Stimulated activated CD8-positive, alpha-beta memory T cell treated with anti-CD3 and anti-CD28 coated beads, Interleukin-2, amount 100 ng/mL, for 48 hours (primary cell): Measurements from ENCODE around the gene NDST1.
A peak's percentile ranks its signal among the peaks of the same experiment; 100 is the strongest.

Experiments
- DNase-seq, 2 donors: peaks; one replicate each; pipeline ENCODE4 v3.0.0-alpha.2; 2020; ENCODE audit warnings: low read depth in 2 of 2

NDST1 gene

GRCh38 chr5:150544611-150545219, 36.8 kb downstream of the NDST1 start:
- peak; percentile 64 to 67 for DNase-seq

- no peak for DNase-seq
These were observed 37.3 kb downstream of the NDST1 start for GRCh38 chr5:150545246-150545645.

GRCh38 chr5:150548123-150548522, 40.2 kb downstream of the NDST1 start:
- no peak for DNase-seq

GRCh38 chr5:150549735-150550134, 41.8 kb downstream of the NDST1 start:
- no peak for DNase-seq

GRCh38 chr5:150550286-150550685, 42.4 kb downstream of the NDST1 start:
- no peak for DNase-seq

- DNase-seq, result no peak
These were observed 43.1 kb downstream of the NDST1 start for GRCh38 chr5:150551066-150551465.

- no peak for DNase-seq
These were observed 45.5 kb downstream of the NDST1 start for GRCh38 chr5:150553402-150553801.

- no peak for DNase-seq
These were observed 46.0 kb downstream of the NDST1 start for GRCh38 chr5:150553911-150554310.

GRCh38 chr5:150554857-150555256, 46.9 kb downstream of the NDST1 start:
- no peak for DNase-seq

- no peak for DNase-seq
These were observed 48.2 kb downstream of the NDST1 start for GRCh38 chr5:150556106-150556505.

GRCh38 chr5:150556859-150557508, 49.1 kb downstream of the NDST1 start:
- DNase-seq, result no peak

GRCh38 chr5:150557509-150557872, 49.6 kb downstream of the NDST1 start:
- no peak for DNase-seq

- no peak for DNase-seq
These were observed 50.2 kb downstream of the NDST1 start for GRCh38 chr5:150558088-150558621.

GRCh38 chr5:150559088-150559487, 51.2 kb downstream of the NDST1 start:
- DNase-seq, result no peak

- DNase-seq, result no peak
These were observed 51.8 kb downstream of the NDST1 start for GRCh38 chr5:150559701-150560100.

- peak; percentile 53 to 71 for DNase-seq
These were observed 52.7 kb downstream of the NDST1 start for GRCh38 chr5:150560401-150561191.

GRCh38 chr5:150561192-150561512, 53.2 kb downstream of the NDST1 start:
- no peak for DNase-seq

- no peak for DNase-seq
These were observed 53.8 kb downstream of the NDST1 start for GRCh38 chr5:150561571-150562275.

GRCh38 chr5:150562832-150563231, 54.9 kb downstream of the NDST1 start:
- DNase-seq, result no peak

- DNase-seq, result no peak
These were observed 57.9 kb downstream of the NDST1 start for GRCh38 chr5:150565868-150566267.

- DNase-seq, result no peak
These were observed 59.2 kb downstream of the NDST1 start for GRCh38 chr5:150567031-150567717.

GRCh38 chr5:150568663-150569062, 60.7 kb downstream of the NDST1 start:
- DNase-seq, result no peak
